ENCODE measurements around the gene REEP2. TPM values are rescaled to one million over a fixed set of nuclear protein-coding genes. Genes with fewer than 3 reads are reported as not detected.

REEP2 gene
- total and polyA plus RNA-seq, 9 donors = 3.5 to 11.4 (median 5.7) TPM

GRCh38 chr5:138438003-138438723, 694 bp upstream of the REEP2 start:
- Histone ChIP-seq H3K27me3 (no peaks in the 10 kb centered on the region), H3K36me3 (no peaks in the 10 kb centered on the region), H3K27ac (no peak overlapping the region), H3K4me1 (ENCODE audit: insufficient read depth) (peaks cover 3% of the 10 kb centered on the region), H3K4me3 (peak overlapping the region; percentile 29), H3K9me3 (no peaks in the 10 kb centered on the region)
- intact Hi-C loops (cut with DNase I) = no loop called here
- WGBS, 3 donors = 63 to 70% (median 69%) methylated on average over 11 of the region's 11 CpGs
- TF ChIP-seq CTCF (IDR thresholded peaks at IDR 0.05) (no peak), POLR2A (IDR thresholded peaks at IDR 0.05) (no peak), EP300 (IDR thresholded peaks at IDR 0.05) (no peak)
- DNase-seq = no peak

GRCh38 chr5:138439477-138440158, 761 bp downstream of the REEP2 start:
- H3K27me3 ChIP-seq = no peaks in the 10 kb centered on the region
- H3K9me3 ChIP-seq = no peaks in the 10 kb centered on the region
- intact Hi-C loops (cut with DNase I) = no loop called here
- no peaks in the 10 kb centered on the region for H3K36me3 ChIP-seq
- H3K4me3 ChIP-seq = peak overlapping the region; percentile 29
- H3K27ac ChIP-seq = no peak overlapping the region
- 23 to 26% (median 23%) methylated on average over 19 to 20 of the region's 20 CpGs for WGBS, 3 donors
- no peak for TF ChIP-seq POLR2A (IDR thresholded peaks at IDR 0.05)
- TF ChIP-seq EP300 (IDR thresholded peaks at IDR 0.05) = no peak
- no peak for TF ChIP-seq CTCF (IDR thresholded peaks at IDR 0.05)
- peak in 3 of 5 donors; percentile 36 to 43 (median 40) for DNase-seq
- H3K4me1 ChIP-seq (ENCODE audit: insufficient read depth) = peaks cover 3% of the 10 kb centered on the region

GRCh38 chr5:138440159-138441073, 1.6 kb downstream of the REEP2 start:
- peaks cover 3% of the 10 kb centered on the region for H3K4me1 ChIP-seq (ENCODE audit: insufficient read depth)
- H3K4me3 ChIP-seq = no peak overlapping the region
- intact Hi-C loops (cut with DNase I) = no loop called here
- WGBS, 3 donors = 74 to 81% (median 81%) methylated on average over 17 of the region's 17 CpGs
- H3K27ac ChIP-seq = no peak overlapping the region
- no peaks in the 10 kb centered on the region for H3K36me3 ChIP-seq
- H3K9me3 ChIP-seq = no peaks in the 10 kb centered on the region
- H3K27me3 ChIP-seq = no peaks in the 10 kb centered on the region
- peak in 2 of 5 donors; percentile 29 to 32 for DNase-seq
- TF ChIP-seq CTCF (IDR thresholded peaks at IDR 0.05) (no peak), POLR2A (IDR thresholded peaks at IDR 0.05) (no peak), EP300 (IDR thresholded peaks at IDR 0.05) (no peak)

- Histone ChIP-seq H3K27me3 (no peaks in the 10 kb centered on the region), H3K9me3 (no peaks in the 10 kb centered on the region), H3K4me1 (ENCODE audit: insufficient read depth) (peaks cover 3% of the 10 kb centered on the region), H3K27ac (no peak overlapping the region), H3K36me3 (no peaks in the 10 kb centered on the region), H3K4me3 (no peak overlapping the region)
- DNase-seq = no peak
- WGBS, 3 donors = 87 to 96% (median 88%) methylated on average over 9 of the region's 9 CpGs
- intact Hi-C loops (cut with DNase I) = no loop called here
- no peak for TF ChIP-seq CTCF (IDR thresholded peaks at IDR 0.05)
- TF ChIP-seq POLR2A (IDR thresholded peaks at IDR 0.05) = no peak
- TF ChIP-seq EP300 (IDR thresholded peaks at IDR 0.05) = no peak
These were observed 2.4 kb downstream of the REEP2 start for GRCh38 chr5:138441221-138441620.
